GM10266 (cell line): ENCODE measurements around the gene SREBF2.

ENCODE experiments used
- DNase-seq: peaks from one replicate; pipeline ENCODE4 v3.0.0; 2012; ENCODE audit errors: extremely low spot score
- TF ChIP-seq, protein P1 (sequence below): IDR thresholded peaks from 2 replicates; pipeline ENCODE4 v1.5.1; 2012; ENCODE audit warnings: mild to moderate bottlenecking, low read depth; ENCODE audit not compliant: control insufficient read depth, insufficient read depth; ENCODE audit errors: missing control alignments

Gene SREBF2

DNA sequence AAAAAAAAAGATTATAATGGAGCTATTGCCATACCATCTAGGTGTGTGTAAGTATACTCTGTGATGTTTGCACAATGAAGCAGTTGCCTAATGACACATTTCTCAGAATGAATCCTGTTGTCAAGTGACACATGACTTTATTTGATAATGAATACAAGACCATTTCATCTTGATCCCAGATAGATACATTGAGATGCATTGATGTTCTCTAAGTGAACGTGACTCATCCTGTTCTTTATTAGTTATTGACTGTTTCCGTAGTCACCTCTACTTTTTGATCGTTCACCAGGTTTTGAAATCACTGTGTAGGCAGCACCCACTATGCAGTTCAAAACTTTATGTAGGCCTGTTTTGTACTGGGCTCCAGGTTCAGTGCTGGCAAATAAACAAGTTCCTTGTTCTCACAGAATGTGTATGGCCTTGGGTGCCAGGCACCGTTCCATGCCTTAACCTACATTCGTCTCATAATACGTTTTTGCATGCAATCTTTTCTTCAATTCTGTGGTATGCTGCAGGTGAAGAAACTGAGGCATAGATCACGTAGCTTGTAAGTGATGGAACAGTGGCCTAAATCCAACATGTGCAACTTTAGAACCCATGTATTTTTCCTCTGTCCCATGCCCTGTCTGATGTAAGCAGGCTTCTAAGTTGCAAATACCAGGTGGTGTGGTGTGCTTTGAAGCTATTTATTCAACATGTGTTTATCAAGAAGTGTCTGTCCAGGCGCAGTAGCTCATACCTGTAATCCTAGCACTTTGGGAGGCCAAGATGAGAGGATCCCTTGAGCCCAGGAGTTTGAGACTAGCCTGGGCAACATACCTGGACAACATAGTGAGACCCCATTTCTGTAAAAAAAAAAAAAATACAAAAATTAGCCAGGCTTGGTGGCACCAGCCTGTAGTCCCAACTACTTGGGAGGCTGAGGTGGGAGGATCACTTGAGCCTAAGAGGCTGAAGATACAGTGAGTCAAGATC, 10.4 kb downstream of the SREBF2 start:
- DNase-seq: no peak
- TF ChIP-seq, protein P1, sequence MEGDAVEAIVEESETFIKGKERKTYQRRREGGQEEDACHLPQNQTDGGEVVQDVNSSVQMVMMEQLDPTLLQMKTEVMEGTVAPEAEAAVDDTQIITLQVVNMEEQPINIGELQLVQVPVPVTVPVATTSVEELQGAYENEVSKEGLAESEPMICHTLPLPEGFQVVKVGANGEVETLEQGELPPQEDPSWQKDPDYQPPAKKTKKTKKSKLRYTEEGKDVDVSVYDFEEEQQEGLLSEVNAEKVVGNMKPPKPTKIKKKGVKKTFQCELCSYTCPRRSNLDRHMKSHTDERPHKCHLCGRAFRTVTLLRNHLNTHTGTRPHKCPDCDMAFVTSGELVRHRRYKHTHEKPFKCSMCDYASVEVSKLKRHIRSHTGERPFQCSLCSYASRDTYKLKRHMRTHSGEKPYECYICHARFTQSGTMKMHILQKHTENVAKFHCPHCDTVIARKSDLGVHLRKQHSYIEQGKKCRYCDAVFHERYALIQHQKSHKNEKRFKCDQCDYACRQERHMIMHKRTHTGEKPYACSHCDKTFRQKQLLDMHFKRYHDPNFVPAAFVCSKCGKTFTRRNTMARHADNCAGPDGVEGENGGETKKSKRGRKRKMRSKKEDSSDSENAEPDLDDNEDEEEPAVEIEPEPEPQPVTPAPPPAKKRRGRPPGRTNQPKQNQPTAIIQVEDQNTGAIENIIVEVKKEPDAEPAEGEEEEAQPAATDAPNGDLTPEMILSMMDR: no peak

DNA sequence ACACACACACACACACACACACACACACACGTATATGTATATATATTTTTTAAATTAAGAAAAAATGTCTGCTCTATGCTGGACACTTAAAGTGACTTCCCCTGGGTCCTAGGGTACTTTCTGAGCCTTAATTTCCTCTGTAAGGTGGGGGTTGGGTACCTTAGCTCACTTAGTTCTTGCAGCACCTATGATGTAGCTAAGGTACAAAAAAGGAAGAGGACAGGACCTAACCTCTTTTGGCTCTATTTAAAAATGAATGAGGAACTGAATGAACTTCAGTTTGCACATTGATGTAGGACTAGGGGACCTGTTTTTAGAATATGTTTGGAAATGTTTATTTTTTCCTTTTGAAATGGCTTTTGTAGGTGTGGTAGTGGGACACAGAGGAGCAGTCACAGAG, 11.1 kb downstream of the SREBF2 start:
- DNase-seq: no peak
- TF ChIP-seq, protein P1: no peak

DNA sequence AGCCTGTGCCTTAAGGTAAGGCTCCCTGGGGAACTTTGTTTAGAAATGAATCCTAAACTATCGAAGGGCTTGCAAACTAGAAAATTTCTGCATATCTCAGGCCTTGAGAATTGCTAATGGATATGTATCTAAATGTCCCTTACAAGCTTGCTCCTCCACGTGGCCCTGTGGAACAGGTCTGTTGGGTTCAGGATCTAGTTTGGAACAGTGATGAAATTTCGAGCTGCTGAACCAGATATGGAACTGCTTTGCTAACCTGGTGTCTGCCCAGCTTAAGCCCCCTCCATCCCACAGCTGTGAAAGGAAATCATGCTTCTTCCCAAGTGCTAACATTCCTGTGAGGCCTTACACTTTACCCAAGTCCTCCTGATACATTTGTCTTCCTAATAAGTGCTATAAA, 11.6 kb downstream of the SREBF2 start:
- TF ChIP-seq, protein P1: no peak
- DNase-seq: no peak

DNA sequence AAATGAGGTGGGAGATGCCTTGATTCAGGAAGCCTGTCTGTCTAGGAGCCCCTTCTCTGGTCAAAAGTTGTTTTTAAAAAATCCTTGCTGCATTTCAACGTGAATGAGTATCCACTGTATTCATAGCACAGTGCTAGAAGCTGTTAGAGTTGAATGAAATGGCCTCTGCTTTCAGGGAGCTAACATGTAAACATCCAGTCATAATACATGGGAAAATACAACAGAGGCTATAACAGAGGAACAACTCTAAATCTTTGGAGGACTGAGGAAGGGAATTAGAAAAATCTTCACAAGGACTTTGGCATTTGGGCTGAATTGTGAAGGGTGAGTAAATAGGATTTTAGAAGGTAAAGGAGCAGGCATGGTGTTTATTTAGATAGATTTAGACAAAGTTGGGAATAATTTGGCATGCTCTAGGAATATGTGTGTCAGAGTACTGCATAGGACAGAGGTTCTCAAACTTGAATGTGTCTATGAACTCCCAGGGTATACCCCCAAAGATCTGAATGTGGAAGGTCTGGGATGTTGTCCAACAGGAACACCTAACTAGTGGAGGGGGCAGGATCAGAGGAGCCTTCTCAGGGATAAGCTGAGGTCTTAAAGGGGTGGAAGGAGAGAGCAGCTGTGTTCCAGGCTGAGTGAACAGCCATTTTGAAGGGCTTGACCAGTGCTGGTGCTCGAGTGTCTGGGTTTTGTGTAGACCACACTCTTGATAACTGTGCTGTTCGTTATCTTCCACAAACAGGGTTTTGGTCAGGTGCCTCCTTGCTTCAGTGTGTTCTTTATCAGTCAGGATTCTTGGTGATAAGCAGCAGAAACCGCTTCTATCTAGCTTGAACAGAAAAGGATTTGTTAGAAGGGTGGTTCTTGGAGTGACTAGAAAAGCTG, 12.7 kb downstream of the SREBF2 start:
- TF ChIP-seq, protein P1: no peak
- no peak for DNase-seq

DNA sequence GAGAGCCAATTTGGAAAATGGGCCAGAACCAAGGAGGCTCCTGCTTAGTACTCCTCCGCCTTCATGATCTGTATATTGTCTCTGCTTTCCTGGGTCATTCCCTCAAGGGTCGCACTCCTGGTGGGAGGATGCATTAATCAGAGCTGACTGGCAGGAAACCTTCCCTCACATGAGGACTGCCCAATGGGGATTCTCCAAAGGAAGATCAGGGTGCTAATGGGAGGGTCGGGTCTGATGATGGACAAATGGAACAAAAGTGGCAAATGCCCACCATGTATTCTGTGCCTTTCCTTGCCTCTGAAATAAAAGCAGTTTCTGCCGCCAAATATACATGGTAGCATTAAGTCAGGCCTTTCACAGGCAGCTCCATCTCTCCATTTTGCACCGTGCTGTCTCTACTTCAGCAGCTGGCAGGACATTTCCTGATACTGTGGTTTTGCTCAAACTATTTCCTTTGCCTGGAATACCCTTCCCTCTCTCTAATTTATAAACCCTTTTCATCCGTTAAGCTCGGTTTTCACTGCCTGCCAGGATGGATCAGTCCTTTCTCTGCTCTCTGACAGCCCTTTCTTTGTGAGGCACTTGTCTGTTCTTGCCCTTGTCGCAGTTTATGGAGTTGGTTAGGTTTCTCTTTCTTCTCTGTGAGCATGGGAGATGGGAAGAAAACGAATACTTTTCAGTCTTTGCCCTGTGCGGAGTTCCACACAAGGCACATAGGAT, 13.5 kb downstream of the SREBF2 start:
- TF ChIP-seq, protein P1: no peak
- no peak for DNase-seq

DNA sequence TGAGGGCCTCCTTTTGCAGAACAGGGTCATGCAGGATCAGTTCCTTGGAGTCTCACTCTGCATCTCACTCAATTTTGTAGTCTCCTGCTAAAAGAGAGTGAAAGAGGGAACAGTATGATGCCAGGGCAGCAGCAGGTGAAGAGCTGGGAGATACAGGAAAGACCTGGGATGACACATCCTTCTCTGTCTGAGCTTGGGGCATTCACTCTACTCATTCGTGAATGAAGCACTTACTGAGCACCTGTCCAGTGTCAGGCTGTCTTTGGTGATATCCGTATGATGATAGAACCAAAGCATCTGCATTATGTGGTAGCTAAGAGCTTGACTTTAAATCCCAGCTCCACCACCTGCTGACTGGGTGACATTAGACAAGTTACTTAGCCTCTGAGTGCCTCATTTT, 14.4 kb downstream of the SREBF2 start:
- no peak for DNase-seq
- TF ChIP-seq, protein P1: no peak
